Spleen (tissue), 11 donors: ENCODE results near the gene ITPKB. TPM values are rescaled to one million over a fixed set of nuclear protein-coding genes. Genes with fewer than 3 reads are reported as not detected.
A peak's percentile ranks its signal among the peaks of the same experiment; 100 is the strongest.

ENCODE experiments used
- DNase-seq: peaks from one replicate; pipeline ENCODE4 v3.0.0-alpha.2; 2020
- H3K27ac ChIP-seq, 8 donors: fragments of 200-600 bp; sonication (generic) in 7 of 8; 1 replicate in 4 of 8; 2 replicates in 4 of 8; pipeline versions ENCODE4 v1.5.0 to v1.8.0; 2016 to 2021; ENCODE audit warnings: inconsistent platforms in 4 of 8, mild to moderate bottlenecking in 4 of 8, moderate library complexity in 1 of 8
- H3K27me3 ChIP-seq, 7 donors: fragments of 200-600 bp; sonication (generic) in 6 of 7; replicated peaks in 1 of 7; 1 replicate in 4 of 7; 2 replicates in 3 of 7; pipeline versions ENCODE4 v1.5.0 to v1.8.0; 2016 to 2021; ENCODE audit warnings: inconsistent platforms in 3 of 7, mild to moderate bottlenecking in 1 of 7
- H3K36me3 ChIP-seq, 6 donors: fragments of 200-600 bp; sonication (generic) in 5 of 6; 1 replicate in 4 of 6; 2 replicates in 2 of 6; pipeline versions ENCODE4 v1.5.0 to v1.8.0; 2016 to 2021; ENCODE audit warnings: inconsistent platforms in 2 of 6
- H3K4me1 ChIP-seq, 6 donors: fragments of 200-600 bp; sonication (generic) in 5 of 6; 1 replicate in 3 of 6; 2 replicates in 3 of 6; pipeline versions ENCODE4 v1.5.0 to v1.8.0; 2016 to 2021; ENCODE audit warnings: inconsistent platforms in 3 of 6
- H3K4me3 ChIP-seq, 8 donors: fragments of 200-600 bp; sonication (generic) in 7 of 8; 1 replicate in 4 of 8; 2 replicates in 4 of 8; pipeline versions ENCODE4 v1.5.0 to v1.8.0; 2016 to 2021; ENCODE audit warnings: inconsistent platforms in 4 of 8, mild to moderate bottlenecking in 4 of 8, moderate library complexity in 2 of 8
- H3K9me3 ChIP-seq, 8 donors: fragments of 200-600 bp; sonication (generic) in 7 of 8; 1 replicate in 4 of 8; 2 replicates in 4 of 8; pipeline versions ENCODE4 v1.5.0 to v1.8.0; 2016 to 2021; ENCODE audit warnings: inconsistent platforms in 4 of 8
- POLR2A ChIP-seq, 3 donors: fragments of 450-650 bp; IDR thresholded peaks; one replicate each; pipeline ENCODE4 v1.5.1; 2017; ENCODE audit warnings: antibody characterized with exemption in 3 of 3, mild to moderate bottlenecking in 1 of 3
- POLR2AphosphoS5 ChIP-seq, 3 donors: sonication (generic); formaldehyde crosslinking; IDR thresholded peaks; one replicate each; pipeline ENCODE4 v1.5.1; 2017; ENCODE audit warnings: antibody characterized with exemption in 3 of 3
- WGBS, 5 donors: extraction: QIAGEN DNeasy Blood & Tissue Kit in 3 of 5; methylation state at CpG; one replicate each; pipeline versions ENCODE4 v1.1.5 to v1.1.7; 2013 to 2018; 5-methylcytosine and 5-hydroxymethylcytosine counted together
- intact Hi-C: fragments of 100-400 bp; cut with DNase I; formaldehyde crosslinking; loops from one replicate; pipeline ENCODE4 v1.15.0; 2023; ENCODE audit warnings: low total_unique reads
- polyA plus RNA-seq, 3 donors: library from polyadenylated mRNA; stranded (reverse); fragments of 200-250 nt; gene quantifications; one replicate each; pipeline ENCODE4 v1.2.1, GENCODE V29; 2013
- total RNA-seq, 7 donors: library from RNA; depleted of rRNA in 3 of 7; stranded (reverse); fragments of >200 nt in 3 of 7; fragmentation: NEBNext Ultra II Directional in 4 of 7; extraction: Animal tissue kit (Norgen Biotek cat#: 25700) in 4 of 7; gene quantifications; one replicate each; pipeline versions ENCODE4 v1.1.0 to v1.2.1, GENCODE V29; 2016 to 2021
- TF ChIP-seq, protein P1 (sequence below), 11 experiments: fragments of 200-600 bp in 7 of 11; fragments of 450-650 bp in 4 of 11; sonication (generic) in 4 of 11; IDR thresholded peaks in 8 of 11; conservative IDR thresholded peaks in 3 of 11; 1 replicate in 7 of 11; 2 replicates in 4 of 11; pipeline versions ENCODE4 v1.4.0 to v1.8.0; 2016 to 2021; ENCODE audit warnings: antibody characterized with exemption in 11 of 11, inconsistent platforms in 4 of 11, mild to moderate bottlenecking in 1 of 11
- donor health status: healthy with polysubstance abuse.
- donor health status: DM: no; HTN: no; CAD: no; lungs with moderate emphysema.
- donor health status: DM: no; HTN: no; CAD: no.
- donor health status: Bipolar disorder and iron deficiency.
- donor health status: healthy.
- donor health status: DM: no; HTN: no; CAD: no.
- donor health status: DM: yes; HTN: yes; CAD: no.

ITPKB gene
- total and polyA plus RNA-seq, 10 donors, result 8.5 to 74.6 (median 59.6) TPM

DNA sequence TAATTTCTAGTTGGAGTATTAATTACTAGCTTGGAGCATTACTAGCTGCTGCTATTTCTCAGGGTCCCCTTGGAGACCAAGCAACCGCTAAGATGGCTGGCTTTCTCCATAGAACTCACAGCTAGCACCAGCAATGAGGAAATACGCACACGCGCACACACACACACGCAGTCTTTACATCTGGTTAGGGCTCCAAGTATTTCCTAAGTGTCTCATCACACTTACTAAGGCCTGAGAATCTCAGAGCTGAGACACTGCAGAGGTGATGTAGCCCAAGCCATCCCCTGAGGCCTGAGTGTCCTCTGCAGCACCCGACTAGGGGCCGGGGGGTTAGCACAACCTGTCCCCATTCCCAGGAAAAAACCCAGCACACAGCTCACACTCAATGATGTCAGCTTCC, 42.5 kb downstream of the ITPKB start:
- TF ChIP-seq POLR2A (IDR thresholded peaks at IDR 0.05) (no peak), POLR2AphosphoS5 (IDR thresholded peaks at IDR 0.05) (no peak)
- TF ChIP-seq, protein P1, sequence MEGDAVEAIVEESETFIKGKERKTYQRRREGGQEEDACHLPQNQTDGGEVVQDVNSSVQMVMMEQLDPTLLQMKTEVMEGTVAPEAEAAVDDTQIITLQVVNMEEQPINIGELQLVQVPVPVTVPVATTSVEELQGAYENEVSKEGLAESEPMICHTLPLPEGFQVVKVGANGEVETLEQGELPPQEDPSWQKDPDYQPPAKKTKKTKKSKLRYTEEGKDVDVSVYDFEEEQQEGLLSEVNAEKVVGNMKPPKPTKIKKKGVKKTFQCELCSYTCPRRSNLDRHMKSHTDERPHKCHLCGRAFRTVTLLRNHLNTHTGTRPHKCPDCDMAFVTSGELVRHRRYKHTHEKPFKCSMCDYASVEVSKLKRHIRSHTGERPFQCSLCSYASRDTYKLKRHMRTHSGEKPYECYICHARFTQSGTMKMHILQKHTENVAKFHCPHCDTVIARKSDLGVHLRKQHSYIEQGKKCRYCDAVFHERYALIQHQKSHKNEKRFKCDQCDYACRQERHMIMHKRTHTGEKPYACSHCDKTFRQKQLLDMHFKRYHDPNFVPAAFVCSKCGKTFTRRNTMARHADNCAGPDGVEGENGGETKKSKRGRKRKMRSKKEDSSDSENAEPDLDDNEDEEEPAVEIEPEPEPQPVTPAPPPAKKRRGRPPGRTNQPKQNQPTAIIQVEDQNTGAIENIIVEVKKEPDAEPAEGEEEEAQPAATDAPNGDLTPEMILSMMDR (IDR thresholded peaks at IDR 0.05 in 8 of 11, conservative IDR thresholded peaks at IDR 0.05 in 3 of 11), result no peak
- DNase-seq, result no peak
- H3K27me3 ChIP-seq, result no peaks in the 10 kb centered on the region
- intact Hi-C loops, result no loop called here
- H3K36me3 ChIP-seq, result peaks cover 0 to 65% (median 3%) of the 10 kb centered on the region in 6 donors
- 90 to 92% (median 90%) methylated on average over 7 of the region's 7 CpGs for WGBS, 5 donors
- peaks cover 2 to 94% (median 76%) of the 10 kb centered on the region in 6 donors for H3K4me1 ChIP-seq
- H3K4me3 ChIP-seq, result no peak overlapping the region
- H3K27ac ChIP-seq, result peak overlapping the region in 7 of 8 donors; percentile 22 to 82 (median 59)
- H3K9me3 ChIP-seq, result no peaks in the 10 kb centered on the region

DNA sequence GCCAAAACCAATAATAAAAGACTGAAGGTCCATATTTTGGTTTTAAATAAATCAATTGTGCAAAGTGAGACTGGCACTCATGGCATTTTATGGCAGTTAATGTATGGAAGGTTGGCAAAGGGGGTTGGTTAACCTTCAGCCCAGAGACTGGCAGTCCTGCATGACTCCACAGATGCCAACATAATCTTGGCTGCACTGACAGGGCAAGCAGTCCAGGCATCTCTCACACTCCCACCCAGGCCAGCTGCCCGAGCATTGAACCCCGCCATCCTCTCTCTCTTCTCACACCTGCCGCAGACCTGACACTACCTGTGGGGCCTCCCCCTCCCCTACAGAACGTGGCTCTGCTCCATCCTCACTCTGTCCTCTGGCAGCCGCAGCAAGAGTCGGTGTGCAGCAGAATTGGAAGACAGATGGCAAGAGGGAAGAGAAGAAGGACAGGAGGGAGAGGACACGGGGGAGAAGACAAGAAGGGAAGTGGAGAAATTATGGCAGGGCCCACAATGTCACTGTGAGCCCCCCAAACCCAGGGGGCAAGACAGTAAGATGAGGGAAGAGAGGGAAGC, 43.7 kb downstream of the ITPKB start:
- WGBS, 5 donors, result 69 to 83% (median 80%) methylated on average over 7 of the region's 7 CpGs
- TF ChIP-seq, protein P1 (IDR thresholded peaks at IDR 0.05 in 8 of 11, conservative IDR thresholded peaks at IDR 0.05 in 3 of 11), result no peak
- TF ChIP-seq POLR2A (IDR thresholded peaks at IDR 0.05), result no peak

DNA sequence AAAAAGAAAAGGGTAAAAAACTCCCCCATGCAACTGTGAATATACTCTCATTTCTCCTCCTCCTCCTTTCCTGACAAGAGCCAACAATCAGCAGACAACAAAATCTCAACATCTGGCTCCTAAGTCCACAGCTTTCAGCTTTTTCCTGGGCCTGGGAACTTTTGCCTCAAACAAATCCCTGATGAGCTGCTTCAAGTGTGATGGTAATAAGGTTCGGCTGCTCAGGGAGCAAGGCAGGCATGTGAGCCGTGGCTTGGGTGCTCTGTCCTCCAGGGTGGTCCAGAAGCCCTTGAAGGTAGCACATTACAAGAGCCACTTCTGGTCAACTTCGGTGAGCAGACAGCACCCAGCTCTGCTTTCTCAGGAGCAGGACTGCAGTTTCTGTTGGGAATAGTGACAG, 46.3 kb downstream of the ITPKB start:
- Histone ChIP-seq H3K9me3 (no peaks in the 10 kb centered on the region), H3K27me3 (no peaks in the 10 kb centered on the region), H3K4me3 (no peak overlapping the region), H3K4me1 (peaks cover 0 to 95% (median 82%) of the 10 kb centered on the region in 6 donors), H3K36me3 (peaks cover 0 to 47% (median 3%) of the 10 kb centered on the region in 6 donors), H3K27ac (peak overlapping the region; percentile 7 to 79 (median 38))
- intact Hi-C loops, result no loop called here
- no peak for TF ChIP-seq POLR2AphosphoS5 (IDR thresholded peaks at IDR 0.05)
- no peak for TF ChIP-seq POLR2A (IDR thresholded peaks at IDR 0.05)
- TF ChIP-seq, protein P1 (IDR thresholded peaks at IDR 0.05 in 8 of 11, conservative IDR thresholded peaks at IDR 0.05 in 3 of 11), result no peak
- DNase-seq, result no peak
- 85 to 95% (median 90%) methylated on average over 3 of the region's 3 CpGs for WGBS, 5 donors

More for the DNA sequence above, 43.7 kb downstream of the ITPKB start:
- intact Hi-C loops, result no loop called here
- Histone ChIP-seq H3K4me3 (no peak overlapping the region), H3K9me3 (no peaks in the 10 kb centered on the region), H3K27ac (peak overlapping the region in 3 of 8 donors; percentile 67 to 82 (median 74)), H3K27me3 (no peaks in the 10 kb centered on the region), H3K4me1 (peaks cover 0 to 97% (median 83%) of the 10 kb centered on the region in 6 donors), H3K36me3 (peaks cover 0 to 65% (median 3%) of the 10 kb centered on the region in 6 donors)
- DNase-seq, result no peak

DNA sequence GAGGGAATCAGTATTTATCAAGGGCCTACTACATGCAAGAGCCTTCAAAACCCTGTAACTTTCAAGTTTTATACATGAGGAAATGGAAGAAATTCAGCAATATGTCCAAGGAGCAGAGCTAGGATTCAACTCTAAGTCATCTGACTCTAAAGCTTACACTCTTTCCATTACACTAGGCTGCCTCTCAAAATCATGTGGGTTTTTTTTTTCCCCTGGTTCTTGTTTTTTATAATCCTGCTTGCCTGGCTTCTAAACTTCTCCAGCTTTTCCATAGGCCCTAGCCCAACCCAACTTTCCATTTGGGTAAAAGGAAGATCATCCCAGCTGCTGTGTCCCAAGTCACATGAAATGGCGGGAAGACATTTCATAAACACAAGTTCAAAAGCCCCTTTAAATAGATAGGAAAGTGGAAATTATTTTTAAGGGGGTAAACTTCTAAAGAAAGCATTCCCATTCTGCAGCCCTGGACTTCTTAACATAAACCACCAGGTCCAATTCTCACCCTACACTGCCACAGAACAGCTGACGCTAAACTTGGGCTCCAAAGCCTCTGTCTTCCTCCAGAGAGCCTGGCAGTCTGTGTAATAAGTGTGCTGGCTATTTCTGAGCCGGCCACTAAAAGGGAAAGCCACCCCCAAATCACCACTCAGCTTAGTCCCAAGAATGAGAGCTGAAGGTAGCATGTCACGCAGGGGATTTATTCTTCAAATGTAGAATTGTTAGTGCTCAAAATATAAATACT, 46.9 kb downstream of the ITPKB start:
- 84 to 91% (median 87%) methylated on average over 4 of the region's 4 CpGs for WGBS, 5 donors
- no peak for DNase-seq
- Histone ChIP-seq H3K9me3 (no peaks in the 10 kb centered on the region), H3K27me3 (no peaks in the 10 kb centered on the region), H3K4me3 (no peak overlapping the region), H3K4me1 (peaks cover 0 to 95% (median 82%) of the 10 kb centered on the region in 6 donors), H3K36me3 (peaks cover 0 to 41% (median 3%) of the 10 kb centered on the region in 6 donors), H3K27ac (peak overlapping the region; percentile 8 to 79 (median 62))
- intact Hi-C loops, result no loop called here
- TF ChIP-seq, protein P1 (IDR thresholded peaks at IDR 0.05 in 8 of 11, conservative IDR thresholded peaks at IDR 0.05 in 3 of 11), result no peak
- no peak for TF ChIP-seq POLR2A (IDR thresholded peaks at IDR 0.05)
- TF ChIP-seq POLR2AphosphoS5 (IDR thresholded peaks at IDR 0.05), result no peak
